HG03196 (cell line): ENCODE results near the gene CDH4.
"Not testable (repeated sequence)": the region's sequence is repeated elsewhere in the genome, so short reads cannot be mapped to it uniquely, and the experiment has no call there.

Experiments used
- ATAC-seq: cut with Tn5 transposase; IDR thresholded peaks from one replicate; pipeline ENCODE4 v1.9.1; 2021; ENCODE audit not compliant: unreplicated experiment

Gene CDH4

DNA sequence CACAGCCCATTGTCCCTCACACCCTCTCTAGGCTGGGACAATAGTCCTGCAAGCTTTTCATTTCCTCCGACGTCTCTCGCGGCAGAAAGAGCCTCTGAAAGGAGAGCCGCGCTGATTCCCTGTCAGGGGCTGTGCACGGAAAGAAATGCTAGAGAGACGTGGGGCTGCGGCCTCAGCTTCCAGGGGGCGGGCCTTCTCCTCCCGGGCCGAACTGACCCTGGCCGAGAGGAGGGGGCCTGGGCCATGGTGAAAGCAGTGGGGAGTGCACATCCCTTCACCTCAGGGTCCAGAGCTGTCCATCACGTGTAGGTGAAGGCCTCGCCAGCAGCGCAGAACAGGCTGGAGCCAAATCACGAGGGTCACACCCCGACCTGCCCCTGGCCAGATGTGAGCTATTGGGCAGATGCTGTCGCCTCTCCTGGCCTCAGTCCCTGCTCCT, 593.2 kb downstream of the CDH4 start:
- no peak for ATAC-seq

DNA sequence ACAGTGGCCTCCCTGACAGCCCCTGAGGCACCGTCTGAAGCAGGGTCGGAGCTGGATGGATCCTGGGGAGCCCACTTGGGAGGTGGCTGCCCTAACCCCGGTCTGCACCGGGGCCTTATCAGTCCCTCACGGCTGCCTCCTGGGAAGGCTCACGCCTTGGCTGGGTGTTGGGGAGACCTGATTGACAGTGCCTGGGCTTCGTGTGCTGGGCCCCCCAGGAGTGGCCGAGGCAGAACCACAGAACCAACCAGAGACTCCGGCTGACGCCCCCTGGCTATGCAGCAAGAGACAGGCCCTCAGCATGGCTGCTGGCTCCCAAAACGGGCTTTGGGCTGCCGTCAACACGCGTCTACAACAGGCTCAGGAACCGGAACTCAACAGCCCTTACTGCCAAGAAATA, 594.0 kb downstream of the CDH4 start:
- no peak for ATAC-seq

DNA sequence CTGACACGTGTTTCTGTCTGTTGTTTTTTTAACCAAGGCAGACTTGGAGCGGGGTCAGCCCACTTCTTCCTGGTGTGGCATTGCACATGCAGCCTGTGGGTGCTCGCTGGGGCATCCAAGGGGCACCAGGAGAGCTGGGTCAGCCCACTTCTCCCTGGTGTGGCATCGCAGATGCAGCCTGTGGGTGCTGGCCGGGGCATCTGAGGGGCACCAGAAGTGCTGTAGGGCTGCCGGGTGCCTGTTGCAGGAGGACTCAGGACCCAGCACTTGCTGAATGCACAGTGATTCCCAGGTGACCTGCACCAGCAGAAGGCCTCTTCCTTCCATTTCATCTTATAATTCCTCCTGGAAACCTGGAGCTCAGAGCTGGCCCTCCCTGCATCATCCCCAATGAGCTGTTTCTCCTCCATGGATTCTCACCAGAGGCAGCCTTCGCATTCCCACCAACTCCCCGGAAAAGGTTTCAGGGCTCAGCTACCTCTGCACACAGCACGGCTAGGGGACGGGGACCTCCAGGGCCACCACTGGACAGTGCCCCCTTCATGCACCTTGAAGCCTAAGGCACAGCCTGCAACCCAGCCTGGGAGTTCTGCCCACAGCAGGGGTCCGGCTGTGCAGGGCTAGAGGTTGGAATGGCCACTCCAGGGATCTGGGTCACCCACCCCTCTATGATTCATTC, 594.8 kb downstream of the CDH4 start:
- no peak for ATAC-seq

DNA sequence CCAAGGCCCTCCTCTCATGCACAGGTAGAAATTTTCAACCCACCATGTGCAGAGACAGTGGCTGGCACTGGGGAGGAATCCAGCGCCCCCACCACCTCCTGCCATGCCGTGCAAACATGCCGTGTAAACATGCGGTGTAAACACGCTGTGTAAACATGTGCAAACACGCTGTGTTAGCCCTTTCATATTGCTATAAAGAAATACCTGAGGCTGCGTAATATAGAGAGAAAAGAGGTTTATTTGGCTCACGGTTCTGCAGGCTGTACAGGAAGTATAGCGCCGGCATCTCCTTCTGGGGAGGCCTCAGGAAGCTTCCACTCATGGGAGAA, 595.3 kb downstream of the CDH4 start:
- ATAC-seq, result no peak

- no peak for ATAC-seq
Measured at GRCh38 chr20:61847986-61848385, 595.9 kb downstream of the CDH4 start.

DNA sequence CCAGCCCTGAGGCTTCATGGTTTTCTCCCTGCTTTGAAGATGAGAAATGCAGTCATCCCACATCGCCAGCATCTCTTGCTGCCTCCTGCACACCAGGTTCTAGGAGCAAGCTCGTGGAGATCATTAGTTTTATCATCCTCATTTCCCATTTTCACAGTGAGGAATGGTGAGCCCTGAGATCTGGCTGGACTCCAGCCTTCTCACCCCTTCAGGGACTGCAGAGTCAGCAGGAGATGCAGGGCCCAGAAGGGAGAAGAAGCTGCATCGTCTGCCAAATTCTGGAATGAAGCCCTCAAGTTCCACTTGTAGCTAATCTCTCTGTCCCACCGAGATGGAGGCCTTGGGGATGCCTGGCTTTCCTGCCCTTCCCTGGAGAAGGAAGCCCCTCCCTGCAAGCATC, 596.8 kb downstream of the CDH4 start:
- ATAC-seq, result no peak

DNA sequence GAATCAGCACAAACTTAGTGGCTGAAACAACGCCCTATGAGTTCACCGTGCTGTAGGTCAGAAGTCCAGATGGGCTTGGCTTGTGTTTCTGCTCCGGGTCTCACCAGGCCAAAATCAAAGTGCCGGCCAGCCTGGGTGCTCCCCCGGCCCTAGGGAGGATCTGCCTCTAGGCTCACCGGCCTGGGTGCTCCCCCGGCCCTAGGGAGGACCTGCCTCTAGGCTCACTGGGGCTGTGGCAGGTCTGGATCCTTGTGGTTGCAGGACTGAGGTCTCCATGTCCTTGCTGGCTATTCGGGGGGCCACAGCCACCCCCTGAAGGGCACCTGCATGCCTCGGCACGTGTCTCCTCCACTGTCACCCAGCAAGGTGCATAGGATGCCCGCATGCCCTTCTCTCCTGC, 597.3 kb downstream of the CDH4 start:
- ATAC-seq, result no peak

GRCh38 chr20:61849822-61850221, 597.8 kb downstream of the CDH4 start:
- ATAC-seq, result no peak

GRCh38 chr20:61850457-61850856, 598.4 kb downstream of the CDH4 start:
- no peak for ATAC-seq

GRCh38 chr20:61850926-61851900, 599.2 kb downstream of the CDH4 start:
- ATAC-seq, result no peak

DNA sequence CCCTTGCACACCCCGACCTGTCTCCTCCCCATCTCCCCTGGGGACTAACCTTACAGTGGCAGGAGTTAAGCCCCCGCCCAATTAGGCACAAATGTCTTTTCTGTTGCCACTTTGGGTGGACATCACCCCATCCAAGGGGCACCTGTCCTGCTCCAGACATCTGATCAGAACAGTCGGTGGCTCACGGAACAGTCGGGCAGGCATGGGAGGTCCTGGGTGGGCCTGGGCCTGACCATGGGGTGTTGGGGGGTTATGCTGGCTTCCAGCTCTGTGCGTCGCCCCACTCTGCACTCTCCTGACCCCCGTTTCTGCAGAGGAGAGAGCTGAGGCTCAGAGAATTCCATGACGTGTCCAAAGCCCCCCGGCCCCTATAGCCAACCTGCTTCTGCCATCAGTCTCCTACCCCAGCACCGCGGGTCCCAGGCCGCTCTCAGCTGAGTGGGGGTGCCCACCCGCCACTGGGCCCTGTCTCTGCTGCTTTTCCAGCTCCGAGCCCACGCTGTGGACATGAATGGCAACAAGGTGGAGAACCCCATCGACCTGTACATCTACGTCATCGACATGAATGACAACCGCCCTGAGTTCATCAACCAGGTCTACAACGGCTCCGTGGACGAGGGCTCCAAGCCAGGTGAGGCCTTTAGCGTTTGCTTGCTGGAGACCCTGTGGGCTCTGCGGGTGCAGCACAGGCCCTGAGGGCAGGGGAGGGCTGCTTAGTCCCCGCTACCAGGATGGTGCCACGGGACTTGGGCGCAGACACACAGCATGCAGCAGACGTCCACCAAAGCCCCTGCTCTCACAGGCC, 600.4 kb downstream of the CDH4 start:
- ATAC-seq, result no peak

GRCh38 chr20:61853073-61854005, 601.3 kb downstream of the CDH4 start:
- no peak for ATAC-seq

DNA sequence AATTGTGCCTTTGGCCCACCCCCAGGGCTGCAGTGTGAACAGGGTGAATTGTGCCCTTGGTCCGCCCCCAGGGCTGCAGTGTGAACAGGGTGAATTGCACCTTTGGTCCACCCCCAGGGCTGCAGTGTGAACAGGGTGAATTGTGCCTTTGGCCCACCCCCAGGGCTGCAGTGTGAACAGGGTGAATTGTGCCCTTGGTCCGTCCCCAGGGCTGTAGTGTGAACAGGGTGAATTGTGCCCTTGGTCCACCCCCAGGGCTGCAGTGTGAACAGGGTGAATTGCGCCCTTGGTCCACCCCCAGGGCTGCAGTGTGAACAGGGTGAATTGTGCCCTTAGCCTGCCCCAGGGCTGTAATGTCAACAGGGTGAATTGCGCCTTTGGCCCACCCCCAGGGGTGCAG, 602.5 kb downstream of the CDH4 start:
- not testable (repeated sequence) for ATAC-seq

DNA sequence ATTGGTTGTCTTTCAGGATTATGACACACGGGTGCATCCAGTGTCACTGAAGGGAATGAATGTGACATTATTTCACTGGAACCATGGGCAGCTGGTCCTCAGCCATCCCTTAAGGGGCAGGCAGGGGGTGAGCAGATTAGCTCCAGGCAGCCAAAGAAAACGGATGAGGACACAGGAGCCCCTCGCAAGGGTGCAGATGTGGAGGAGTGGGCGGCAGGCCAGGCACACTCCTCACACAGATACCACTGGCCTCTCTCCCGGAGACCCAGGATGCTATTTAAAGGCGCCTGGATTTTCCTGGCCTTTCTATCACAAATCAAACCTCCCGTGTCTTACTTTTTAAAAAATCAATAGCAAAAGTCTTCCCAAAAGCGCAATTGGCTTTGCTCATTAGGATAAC, 603.2 kb downstream of the CDH4 start:
- ATAC-seq, result no peak

- no peak for ATAC-seq
Measured at GRCh38 chr20:61856626-61857413, 604.8 kb downstream of the CDH4 start.

DNA sequence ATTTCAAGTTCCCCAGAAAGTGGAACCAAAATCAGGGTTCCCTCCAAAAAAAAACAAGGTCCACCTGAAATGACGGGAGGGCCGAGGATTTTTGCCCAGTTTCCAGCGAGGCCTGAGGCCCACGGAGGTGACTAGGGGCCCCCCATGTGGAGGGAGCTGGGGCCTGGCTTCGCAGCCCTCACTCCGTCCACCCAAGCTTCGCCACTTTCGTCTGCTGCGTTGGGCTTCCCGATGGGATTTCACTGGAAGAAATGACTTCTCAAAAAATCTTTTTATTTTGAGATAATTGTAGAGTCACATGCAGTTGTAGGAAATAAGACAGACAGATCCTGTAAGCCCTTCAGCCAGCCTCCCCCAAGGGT, 605.3 kb downstream of the CDH4 start:
- no peak for ATAC-seq

GRCh38 chr20:61857884-61858283, 605.8 kb downstream of the CDH4 start:
- ATAC-seq, result no peak

GRCh38 chr20:61859767-61860166, 607.7 kb downstream of the CDH4 start:
- ATAC-seq, result no peak

GRCh38 chr20:61860260-61860987, 608.4 kb downstream of the CDH4 start:
- no peak for ATAC-seq
